HEK293 (cell line): ENCODE data around the gene INHBA.

Experiments
- CTCF ChIA-PET: fragments of 350-600 bp; formaldehyde crosslinking; extraction: SDS; loops from one replicate; lab custom pipeline; 2021; ENCODE audit warnings: antibody characterized with exemption; lab: Yijun Ruan, JAX
- POLR2A ChIA-PET: fragments of 300-600 bp; formaldehyde crosslinking; extraction: SDS; loops from one replicate; lab custom pipeline; 2020; ENCODE audit warnings: antibody characterized with exemption, inconsistent platforms; lab: Yijun Ruan, JAX
- H3K27ac ChIP-seq: fragments of 200-500 bp; sonication (Bioruptor generic); 2 replicates; pipeline ENCODE4 v1.5.1; 2014; ENCODE audit warnings: low read depth, low read length, control low read depth, inconsistent platforms; ENCODE audit errors: extremely low read depth
- H3K36me3 ChIP-seq, 2 experiments: fragments of 200-500 bp in 1 of 2; sonication (Bioruptor generic) in 1 of 2; 1 replicate in 1 of 2; 2 replicates in 1 of 2; pipeline ENCODE4 v1.5.1; 2014 to 2017; ENCODE audit warnings: inconsistent platforms in 2 of 2, low read length in 2 of 2; ENCODE audit not compliant: control insufficient read depth in 2 of 2, insufficient read depth in 1 of 2
- H3K4me1 ChIP-seq: fragments of 200-500 bp; sonication (Bioruptor generic); 2 replicates; pipeline ENCODE4 v1.5.1; 2014; ENCODE audit warnings: mild to moderate bottlenecking, low read length, inconsistent platforms; ENCODE audit not compliant: control insufficient read depth, insufficient read depth
- H3K4me3 ChIP-seq: 2 replicates; pipeline ENCODE4 v1.5.1; 2011; ENCODE audit warnings: low read depth, mild to moderate bottlenecking, control low read depth, low read length, moderate library complexity
- H3K9me3 ChIP-seq: fragments of 200-500 bp; sonication (Bioruptor generic); 2 replicates; pipeline ENCODE4 v1.5.1; 2014; ENCODE audit warnings: low read depth, low read length, inconsistent platforms; ENCODE audit not compliant: control insufficient read depth, insufficient read depth
- HOXD13 ChIP-seq: sonication (generic); formaldehyde crosslinking; IDR thresholded peaks from 2 replicates; pipeline ENCODE4 v1.8.0; 2022; ENCODE audit warnings: missing genetic modification reagents, borderline replicate concordance
- MEIS1 ChIP-seq: sonication (generic); formaldehyde crosslinking; IDR thresholded peaks from 2 replicates; pipeline ENCODE4 v1.8.1; 2022; ENCODE audit warnings: missing genetic modification reagents, mild to moderate bottlenecking, borderline replicate concordance
- OSR2 ChIP-seq: fragments of 450-650 bp; formaldehyde crosslinking; IDR thresholded peaks from 2 replicates; pipeline ENCODE4 v1.5.1; 2016; ENCODE audit warnings: missing biosample characterization, missing genetic modification characterization
- ZBTB20 ChIP-seq: fragments of 450-650 bp; formaldehyde crosslinking; IDR thresholded peaks from 2 replicates; pipeline ENCODE4 v1.5.1; 2016; ENCODE audit warnings: missing biosample characterization, missing genetic modification characterization
- ZFP3 ChIP-seq: fragments of 450-650 bp; formaldehyde crosslinking; IDR thresholded peaks from 2 replicates; pipeline ENCODE4 v1.5.1; 2016; ENCODE audit warnings: low read depth, missing biosample characterization, missing genetic modification characterization
- ZFP69B ChIP-seq: fragments of 450-650 bp; formaldehyde crosslinking; IDR thresholded peaks from 2 replicates; pipeline ENCODE4 v1.5.1; 2016; ENCODE audit warnings: missing biosample characterization, missing genetic modification characterization
- ZNF112 ChIP-seq: fragments of 450-650 bp; formaldehyde crosslinking; IDR thresholded peaks from 2 replicates; pipeline ENCODE4 v1.5.0; 2017; ENCODE audit warnings: missing biosample characterization, missing genetic modification characterization
- ZNF174 ChIP-seq: fragments of 450-650 bp; formaldehyde crosslinking; IDR thresholded peaks from 2 replicates; pipeline ENCODE4 v1.5.0; 2017; ENCODE audit warnings: missing biosample characterization, mild to moderate bottlenecking, missing genetic modification characterization
- ZNF266 ChIP-seq: fragments of 450-650 bp; formaldehyde crosslinking; IDR thresholded peaks from 2 replicates; pipeline ENCODE4 v1.5.1; 2016; ENCODE audit warnings: missing biosample characterization, missing genetic modification characterization, low read depth
- ZNF621 ChIP-seq: fragments of 450-650 bp; formaldehyde crosslinking; IDR thresholded peaks from 2 replicates; pipeline ENCODE4 v1.5.1; 2017; ENCODE audit warnings: missing biosample characterization, missing genetic modification characterization
- ZSCAN30 ChIP-seq: fragments of 450-650 bp; IDR thresholded peaks from 2 replicates; pipeline ENCODE4 v1.5.1; 2018; ENCODE audit warnings: missing biosample characterization, mild to moderate bottlenecking, missing genetic modification characterization, moderate library complexity
- TF ChIP-seq, protein P1 (sequence below): sonication (generic); formaldehyde crosslinking; IDR thresholded peaks from 2 replicates; pipeline ENCODE4 v1.8.1; 2022; ENCODE audit warnings: mild to moderate bottlenecking, moderate library complexity, missing genetic modification reagents
- TF ChIP-seq, protein P2 (sequence below): fragments of 450-650 bp; formaldehyde crosslinking; conservative IDR thresholded peaks from 2 replicates; pipeline ENCODE4 v1.5.1; 2016; ENCODE audit warnings: low read depth, missing biosample characterization, missing genetic modification characterization
- TF ChIP-seq, protein P3 (sequence below): IDR thresholded peaks from 2 replicates; pipeline ENCODE4 v1.6.1; 2011; ENCODE audit warnings: mild to moderate bottlenecking, low read depth, low read length, borderline replicate concordance
- TF ChIP-seq, protein P4 (sequence below): fragments of 450-650 bp; formaldehyde crosslinking; IDR thresholded peaks from 2 replicates; pipeline ENCODE4 v1.5.1; 2016; ENCODE audit warnings: missing biosample characterization, missing genetic modification characterization
- TF ChIP-seq, protein P5 (sequence below): fragments of 450-650 bp; formaldehyde crosslinking; IDR thresholded peaks from 2 replicates; pipeline ENCODE4 v1.5.1; 2017; ENCODE audit warnings: missing biosample characterization, mild to moderate bottlenecking, missing genetic modification characterization, moderate library complexity

Gene INHBA

DNA sequence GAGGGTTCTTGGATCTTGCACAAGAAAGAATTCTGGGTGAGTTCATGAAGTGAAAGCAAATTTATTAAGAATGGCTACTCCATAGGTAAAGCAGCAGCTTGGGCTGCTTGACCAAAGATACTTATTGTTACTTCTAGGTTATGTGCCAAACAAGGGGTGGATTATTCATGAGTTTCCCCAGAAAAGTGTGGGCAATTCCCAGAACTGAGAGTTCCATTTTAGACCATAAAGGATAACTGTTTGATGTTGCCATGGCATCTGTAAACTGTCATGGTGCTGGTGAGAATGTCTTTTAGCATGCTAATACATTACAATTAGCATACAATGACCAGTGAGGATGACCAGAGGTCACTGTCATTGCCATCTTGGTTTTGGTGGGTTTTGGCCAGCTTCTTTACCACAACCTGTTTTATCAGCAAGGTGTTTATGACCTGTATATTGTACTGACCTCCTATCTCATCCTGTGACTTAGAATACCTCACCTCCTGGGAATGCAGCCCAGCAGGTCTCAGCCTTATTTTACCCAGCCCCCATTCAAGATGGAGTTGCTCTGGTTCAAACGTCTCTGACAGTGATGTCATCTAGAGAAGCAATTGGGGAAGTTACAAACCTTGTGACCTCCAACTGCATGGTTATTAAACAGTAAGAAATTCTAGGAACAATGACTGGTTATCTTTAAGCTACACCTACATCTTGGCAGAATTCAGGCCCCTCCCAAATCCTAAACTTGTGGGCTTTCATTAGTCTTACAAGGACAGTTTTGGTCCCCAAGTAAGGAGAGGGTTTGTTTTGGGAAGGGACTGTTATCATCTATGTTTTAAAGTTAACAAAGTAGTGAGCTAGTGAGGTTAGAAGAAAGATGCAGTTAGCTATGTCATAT is 48.0 kb upstream of the INHBA start (continued):
- TF ChIP-seq ZBTB20 (tag by site-specific recombination) (no peak), HOXD13 (CRISPR knock-in tag) (no peak), ZFP69B (tag by site-specific recombination) (no peak), ZNF266 (no peak)
- TF ChIP-seq, protein P1, sequence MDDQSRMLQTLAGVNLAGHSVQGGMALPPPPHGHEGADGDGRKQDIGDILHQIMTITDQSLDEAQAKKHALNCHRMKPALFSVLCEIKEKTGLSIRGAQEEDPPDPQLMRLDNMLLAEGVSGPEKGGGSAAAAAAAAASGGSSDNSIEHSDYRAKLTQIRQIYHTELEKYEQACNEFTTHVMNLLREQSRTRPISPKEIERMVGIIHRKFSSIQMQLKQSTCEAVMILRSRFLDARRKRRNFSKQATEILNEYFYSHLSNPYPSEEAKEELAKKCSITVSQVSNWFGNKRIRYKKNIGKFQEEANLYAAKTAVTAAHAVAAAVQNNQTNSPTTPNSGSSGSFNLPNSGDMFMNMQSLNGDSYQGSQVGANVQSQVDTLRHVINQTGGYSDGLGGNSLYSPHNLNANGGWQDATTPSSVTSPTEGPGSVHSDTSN (CRISPR knock-in tag): no peak
- TF ChIP-seq, protein P2, sequence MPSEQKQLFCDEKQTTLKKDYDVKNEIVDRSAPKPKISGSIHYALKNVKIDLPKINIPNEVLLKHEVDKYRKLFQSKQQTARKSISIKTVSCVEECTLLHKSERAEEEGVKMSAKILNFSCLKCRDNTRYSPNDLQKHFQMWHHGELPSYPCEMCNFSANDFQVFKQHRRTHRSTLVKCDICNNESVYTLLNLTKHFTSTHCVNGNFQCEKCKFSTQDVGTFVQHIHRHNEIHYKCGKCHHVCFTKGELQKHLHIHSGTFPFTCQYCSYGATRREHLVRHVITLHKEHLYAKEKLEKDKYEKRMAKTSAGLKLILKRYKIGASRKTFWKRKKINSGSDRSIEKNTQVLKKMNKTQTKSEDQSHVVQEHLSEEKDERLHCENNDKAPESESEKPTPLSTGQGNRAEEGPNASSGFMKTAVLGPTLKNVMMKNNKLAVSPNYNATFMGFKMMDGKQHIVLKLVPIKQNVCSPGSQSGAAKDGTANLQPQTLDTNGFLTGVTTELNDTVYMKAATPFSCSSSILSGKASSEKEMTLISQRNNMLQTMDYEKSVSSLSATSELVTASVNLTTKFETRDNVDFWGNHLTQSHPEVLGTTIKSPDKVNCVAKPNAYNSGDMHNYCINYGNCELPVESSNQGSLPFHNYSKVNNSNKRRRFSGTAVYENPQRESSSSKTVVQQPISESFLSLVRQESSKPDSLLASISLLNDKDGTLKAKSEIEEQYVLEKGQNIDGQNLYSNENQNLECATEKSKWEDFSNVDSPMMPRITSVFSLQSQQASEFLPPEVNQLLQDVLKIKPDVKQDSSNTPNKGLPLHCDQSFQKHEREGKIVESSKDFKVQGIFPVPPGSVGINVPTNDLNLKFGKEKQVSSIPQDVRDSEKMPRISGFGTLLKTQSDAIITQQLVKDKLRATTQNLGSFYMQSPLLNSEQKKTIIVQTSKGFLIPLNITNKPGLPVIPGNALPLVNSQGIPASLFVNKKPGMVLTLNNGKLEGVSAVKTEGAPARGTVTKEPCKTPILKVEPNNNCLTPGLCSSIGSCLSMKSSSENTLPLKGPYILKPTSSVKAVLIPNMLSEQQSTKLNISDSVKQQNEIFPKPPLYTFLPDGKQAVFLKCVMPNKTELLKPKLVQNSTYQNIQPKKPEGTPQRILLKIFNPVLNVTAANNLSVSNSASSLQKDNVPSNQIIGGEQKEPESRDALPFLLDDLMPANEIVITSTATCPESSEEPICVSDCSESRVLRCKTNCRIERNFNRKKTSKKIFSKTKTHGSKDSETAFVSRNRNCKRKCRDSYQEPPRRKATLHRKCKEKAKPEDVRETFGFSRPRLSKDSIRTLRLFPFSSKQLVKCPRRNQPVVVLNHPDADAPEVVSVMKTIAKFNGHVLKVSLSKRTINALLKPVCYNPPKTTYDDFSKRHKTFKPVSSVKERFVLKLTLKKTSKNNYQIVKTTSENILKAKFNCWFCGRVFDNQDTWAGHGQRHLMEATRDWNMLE (tag by site-specific recombination): no peak

DNA sequence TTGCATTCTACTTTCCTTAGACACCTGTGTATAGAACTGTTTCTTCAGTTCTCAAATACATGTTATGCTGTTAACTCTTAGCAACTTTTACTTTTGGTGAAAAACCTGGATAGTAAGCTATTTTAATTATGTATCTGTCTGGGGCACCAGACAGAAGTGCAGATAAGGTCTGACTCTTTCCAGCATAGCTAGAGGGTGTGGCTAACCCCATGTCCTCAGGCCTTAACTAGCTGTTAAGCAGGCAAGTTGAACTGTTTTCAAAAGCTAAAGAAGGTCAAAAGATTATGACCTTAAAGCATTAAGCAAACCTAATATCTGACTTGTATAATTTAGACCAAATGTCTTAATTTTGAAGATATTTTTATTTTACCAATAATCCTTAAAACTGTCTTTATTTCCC is 45.1 kb upstream of the INHBA start:
- H3K4me1 ChIP-seq: no peaks in the 10 kb centered on the region
- TF ChIP-seq ZNF174 (tag by site-specific recombination): no peak
- no peak for TF ChIP-seq OSR2
- TF ChIP-seq MEIS1 (CRISPR knock-in tag): no peak
- TF ChIP-seq, protein P3, sequence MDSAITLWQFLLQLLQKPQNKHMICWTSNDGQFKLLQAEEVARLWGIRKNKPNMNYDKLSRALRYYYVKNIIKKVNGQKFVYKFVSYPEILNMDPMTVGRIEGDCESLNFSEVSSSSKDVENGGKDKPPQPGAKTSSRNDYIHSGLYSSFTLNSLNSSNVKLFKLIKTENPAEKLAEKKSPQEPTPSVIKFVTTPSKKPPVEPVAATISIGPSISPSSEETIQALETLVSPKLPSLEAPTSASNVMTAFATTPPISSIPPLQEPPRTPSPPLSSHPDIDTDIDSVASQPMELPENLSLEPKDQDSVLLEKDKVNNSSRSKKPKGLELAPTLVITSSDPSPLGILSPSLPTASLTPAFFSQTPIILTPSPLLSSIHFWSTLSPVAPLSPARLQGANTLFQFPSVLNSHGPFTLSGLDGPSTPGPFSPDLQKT: no peak
- no peak for TF ChIP-seq ZFP3 (tag by site-specific recombination)
- TF ChIP-seq ZSCAN30 (tag by site-specific recombination): no peak
- TF ChIP-seq, protein P4, sequence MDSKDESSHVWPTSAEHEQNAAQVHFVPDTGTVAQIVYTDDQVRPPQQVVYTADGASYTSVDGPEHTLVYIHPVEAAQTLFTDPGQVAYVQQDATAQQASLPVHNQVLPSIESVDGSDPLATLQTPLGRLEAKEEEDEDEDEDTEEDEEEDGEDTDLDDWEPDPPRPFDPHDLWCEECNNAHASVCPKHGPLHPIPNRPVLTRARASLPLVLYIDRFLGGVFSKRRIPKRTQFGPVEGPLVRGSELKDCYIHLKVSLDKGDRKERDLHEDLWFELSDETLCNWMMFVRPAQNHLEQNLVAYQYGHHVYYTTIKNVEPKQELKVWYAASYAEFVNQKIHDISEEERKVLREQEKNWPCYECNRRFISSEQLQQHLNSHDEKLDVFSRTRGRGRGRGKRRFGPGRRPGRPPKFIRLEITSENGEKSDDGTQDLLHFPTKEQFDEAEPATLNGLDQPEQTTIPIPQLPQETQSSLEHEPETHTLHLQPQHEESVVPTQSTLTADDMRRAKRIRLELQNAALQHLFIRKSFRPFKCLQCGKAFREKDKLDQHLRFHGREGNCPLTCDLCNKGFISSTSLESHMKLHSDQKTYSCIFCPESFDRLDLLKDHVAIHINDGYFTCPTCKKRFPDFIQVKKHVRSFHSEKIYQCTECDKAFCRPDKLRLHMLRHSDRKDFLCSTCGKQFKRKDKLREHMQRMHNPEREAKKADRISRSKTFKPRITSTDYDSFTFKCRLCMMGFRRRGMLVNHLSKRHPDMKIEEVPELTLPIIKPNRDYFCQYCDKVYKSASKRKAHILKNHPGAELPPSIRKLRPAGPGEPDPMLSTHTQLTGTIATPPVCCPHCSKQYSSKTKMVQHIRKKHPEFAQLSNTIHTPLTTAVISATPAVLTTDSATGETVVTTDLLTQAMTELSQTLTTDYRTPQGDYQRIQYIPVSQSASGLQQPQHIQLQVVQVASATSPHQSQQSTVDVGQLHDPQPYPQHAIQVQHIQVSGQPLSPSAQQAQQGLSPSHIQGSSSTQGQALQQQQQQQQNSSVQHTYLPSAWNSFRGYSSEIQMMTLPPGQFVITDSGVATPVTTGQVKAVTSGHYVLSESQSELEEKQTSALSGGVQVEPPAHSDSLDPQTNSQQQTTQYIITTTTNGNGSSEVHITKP: no peak
- TF ChIP-seq, protein P5, sequence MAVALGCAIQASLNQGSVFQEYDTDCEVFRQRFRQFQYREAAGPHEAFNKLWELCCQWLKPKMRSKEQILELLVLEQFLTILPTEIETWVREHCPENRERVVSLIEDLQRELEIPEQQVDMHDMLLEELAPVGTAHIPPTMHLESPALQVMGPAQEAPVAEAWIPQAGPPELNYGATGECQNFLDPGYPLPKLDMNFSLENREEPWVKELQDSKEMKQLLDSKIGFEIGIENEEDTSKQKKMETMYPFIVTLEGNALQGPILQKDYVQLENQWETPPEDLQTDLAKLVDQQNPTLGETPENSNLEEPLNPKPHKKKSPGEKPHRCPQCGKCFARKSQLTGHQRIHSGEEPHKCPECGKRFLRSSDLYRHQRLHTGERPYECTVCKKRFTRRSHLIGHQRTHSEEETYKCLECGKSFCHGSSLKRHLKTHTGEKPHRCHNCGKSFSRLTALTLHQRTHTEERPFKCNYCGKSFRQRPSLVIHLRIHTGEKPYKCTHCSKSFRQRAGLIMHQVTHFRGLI (tag by site-specific recombination): no peak
- no peak for TF ChIP-seq ZNF112 (tag by site-specific recombination)
- no peak for TF ChIP-seq ZNF621
- no peak overlapping the region for H3K27ac ChIP-seq
- H3K36me3 ChIP-seq: no peaks in the 10 kb centered on the region
- ChIA-PET POLR2A (no interaction called here), CTCF (interaction anchor here (0.5 kb wide), 1 partner anchor 15 kb away, joined by 3 read pairs; no protein-coding TSS in a partner anchor)
- H3K4me3 ChIP-seq: no peak overlapping the region
- H3K9me3 ChIP-seq: no peaks in the 10 kb centered on the region
